Activated CD4-positive, alpha-beta memory T cell treated with anti-CD3 and anti-CD28 coated beads for 36 hours (primary cell): ENCODE results near the gene PTPN7. TPM values are rescaled to one million over a fixed set of nuclear protein-coding genes. Genes with fewer than 3 reads are reported as not detected.
"Not testable (repeated sequence)": the region's sequence is repeated elsewhere in the genome, so short reads cannot be mapped to it uniquely, and the experiment has no call there.

Experiments
- CTCF ChIA-PET: fragments of 350-600 bp; sonication (Branson Sonifier 250); formaldehyde crosslinking; loops from one replicate; lab custom pipeline; 2021; ENCODE audit warnings: antibody characterized with exemption, inconsistent platforms; lab: Charles Lee
- POLR2A ChIA-PET: fragments of 350-600 bp; sonication (Branson Sonifier 250); formaldehyde crosslinking; loops from one replicate; lab custom pipeline; 2021; ENCODE audit warnings: antibody characterized with exemption; lab: Charles Lee
- DNase-seq: peaks from one replicate; pipeline ENCODE4 v3.0.0-alpha.2; 2020
- H3K27ac Mint-ChIP-seq: one replicate; pipeline ENCODE4 v1.8.0; 2021; ENCODE audit warnings: mixed read lengths
- H3K27me3 Mint-ChIP-seq: one replicate; pipeline ENCODE4 v1.8.0; 2021; ENCODE audit warnings: mixed read lengths
- H3K36me3 Mint-ChIP-seq: one replicate; pipeline ENCODE4 v1.8.0; 2021; ENCODE audit warnings: mixed read lengths
- H3K4me1 Mint-ChIP-seq: one replicate; pipeline ENCODE4 v1.8.0; 2021; ENCODE audit warnings: low read depth, mixed read lengths
- H3K4me3 Mint-ChIP-seq: one replicate; pipeline ENCODE4 v1.8.0; 2021; ENCODE audit warnings: mild to moderate bottlenecking, mixed read lengths
- H3K9me3 Mint-ChIP-seq: one replicate; pipeline ENCODE4 v1.8.0; 2021; ENCODE audit warnings: mixed read lengths
- intact Hi-C: fragments of 100-400 bp; cut with micrococcal nuclease; formaldehyde crosslinking; loops from one replicate; pipeline ENCODE4 v1.15.1; 2023
- total RNA-seq, 2 experiments: library from RNA; stranded (reverse); gene quantifications; one replicate each; pipeline ENCODE4 v1.2.3, GENCODE V29; 2021

PTPN7 gene
- total RNA-seq, 2 experiments from 2014 or later: 197 to 199 TPM

- H3K27ac Mint-ChIP-seq: no peak overlapping the region
- DNase-seq: no peak
- ChIA-PET CTCF (interaction anchor here (1.1 to 3.3 kb wide), 6 partner anchors 11 to 19 kb away, joined by 3 to 15 read pairs (median 6); partner anchors contain the start of gene PTPN7), POLR2A (interaction anchor here (1.5 kb wide), 1 partner anchor 14 kb away, joined by 5 read pairs; the partner anchor contains the start of gene PTPN7)
- H3K4me1 Mint-ChIP-seq: peaks cover 6% of the 10 kb centered on the region
- no peak overlapping the region for H3K4me3 Mint-ChIP-seq
- H3K9me3 Mint-ChIP-seq: no peaks in the 10 kb centered on the region
- H3K36me3 Mint-ChIP-seq: no peaks in the 10 kb centered on the region
- no peaks in the 10 kb centered on the region for H3K27me3 Mint-ChIP-seq
- intact Hi-C loops: no loop called here
Measured at GRCh38 chr1:202173993-202174392, 13.6 kb upstream of the PTPN7 start.

- DNase-seq: no peak
- Mint-ChIP-seq H3K4me1 (peaks cover 6% of the 10 kb centered on the region), H3K9me3 (no peaks in the 10 kb centered on the region), H3K27me3 (no peaks in the 10 kb centered on the region), H3K36me3 (no peaks in the 10 kb centered on the region), H3K4me3 (no peak overlapping the region), H3K27ac (no peak overlapping the region)
- intact Hi-C loops: no loop called here
- ChIA-PET CTCF (interaction anchor here (2.3 kb wide), 1 partner anchor 12 kb away, joined by 9 read pairs; the partner anchor contains the start of gene PTPN7), POLR2A (no interaction called here)
Measured at GRCh38 chr1:202172015-202172355, 11.6 kb upstream of the PTPN7 start.

- no peaks in the 10 kb centered on the region for H3K36me3 Mint-ChIP-seq
- no peaks in the 10 kb centered on the region for H3K9me3 Mint-ChIP-seq
- ChIA-PET CTCF (interaction anchor here (1.1 to 2.3 kb wide), 3 partner anchors 9 to 13 kb away, joined by 4 to 9 read pairs (median 7); partner anchors contain the start of gene PTPN7), POLR2A (no interaction called here)
- H3K4me3 Mint-ChIP-seq: no peak overlapping the region
- intact Hi-C loops: no loop called here
- no peaks in the 10 kb centered on the region for H3K27me3 Mint-ChIP-seq
- no peak overlapping the region for H3K27ac Mint-ChIP-seq
- peaks cover 9% of the 10 kb centered on the region for H3K4me1 Mint-ChIP-seq
- no peak for DNase-seq
Measured at GRCh38 chr1:202171292-202172014, 11.1 kb upstream of the PTPN7 start.

- Mint-ChIP-seq H3K27me3 (no peaks in the 10 kb centered on the region), H3K27ac (no peak overlapping the region), H3K4me3 (no peak overlapping the region), H3K9me3 (no peaks in the 10 kb centered on the region), H3K4me1 (peaks cover 17% of the 10 kb centered on the region), H3K36me3 (no peaks in the 10 kb centered on the region)
- POLR2A ChIA-PET: no interaction called here
- intact Hi-C loops: no loop called here
- no peak for DNase-seq
- CTCF ChIA-PET: interaction anchor here (0.6 to 2.3 kb wide), 5 partner anchors 8 to 16 kb away, joined by 3 to 9 read pairs (median 5); partner anchors contain the start of gene PTPN7
Measured at GRCh38 chr1:202170726-202171125, 10.3 kb upstream of the PTPN7 start.

- no peak for DNase-seq
- POLR2A ChIA-PET: no interaction called here
- intact Hi-C loops: loop anchor here (10.0 kb wide), 1 partner anchor 716 kb away; the partner anchor contains the start of gene RABIF
- Mint-ChIP-seq H3K27ac (no peak overlapping the region), H3K4me3 (no peak overlapping the region), H3K4me1 (peaks cover 31% of the 10 kb centered on the region), H3K9me3 (no peaks in the 10 kb centered on the region), H3K36me3 (no peaks in the 10 kb centered on the region), H3K27me3 (no peaks in the 10 kb centered on the region)
- CTCF ChIA-PET: no interaction called here
Measured at GRCh38 chr1:202168861-202169260, 8.5 kb upstream of the PTPN7 start.

- ChIA-PET POLR2A (interaction anchor here (0.9 kb wide), 1 partner anchor 15 kb away, joined by 3 read pairs; no protein-coding TSS in a partner anchor), CTCF (no interaction called here)
- Mint-ChIP-seq H3K9me3 (no peaks in the 10 kb centered on the region), H3K27me3 (no peaks in the 10 kb centered on the region), H3K4me1 (peaks cover 41% of the 10 kb centered on the region), H3K36me3 (no peaks in the 10 kb centered on the region), H3K4me3 (no peak overlapping the region), H3K27ac (no peak overlapping the region)
- no peak for DNase-seq
- intact Hi-C loops: loop anchor here (10.0 kb wide), 1 partner anchor 717 kb away; the partner anchor contains the start of gene RABIF
Measured at GRCh38 chr1:202167708-202168415, 7.5 kb upstream of the PTPN7 start.

GRCh38 chr1:202167054-202167453 is 6.7 kb upstream of the PTPN7 start:
- H3K9me3 Mint-ChIP-seq, H3K27me3 Mint-ChIP-seq, CTCF ChIA-PET, DNase-seq, H3K36me3 Mint-ChIP-seq, H3K27ac Mint-ChIP-seq, H3K4me3 Mint-ChIP-seq: not testable (repeated sequence)
- intact Hi-C loops: loop anchor here (10.0 kb wide), 1 partner anchor 718 kb away; the partner anchor contains the start of gene RABIF
- peaks cover 49% of the 10 kb centered on the region for H3K4me1 Mint-ChIP-seq
- POLR2A ChIA-PET: interaction anchor here (0.9 kb wide), 1 partner anchor 16 kb away, joined by 3 read pairs; no protein-coding TSS in a partner anchor

- intact Hi-C loops: loop anchor here (10.0 kb wide), 1 partner anchor 719 kb away; the partner anchor contains the start of gene RABIF
- Mint-ChIP-seq H3K36me3 (no peaks in the 10 kb centered on the region), H3K4me1 (peaks cover 57% of the 10 kb centered on the region), H3K27ac (peak overlapping the region; percentile 97), H3K9me3 (no peaks in the 10 kb centered on the region), H3K4me3 (peak overlapping the region; percentile 67), H3K27me3 (no peaks in the 10 kb centered on the region)
- peak; percentile 26 for DNase-seq
- ChIA-PET CTCF (interaction anchor here (0.7 to 2.9 kb wide), 5 partner anchors 11 to 178 kb away, joined by 3 to 16 read pairs (median 4); partner anchors contain the start of gene LGR6), POLR2A (interaction anchor here (1.5 to 2.9 kb wide), 2 partner anchors 11 to 176 kb away, joined by 4 to 12 read pairs; partner anchors contain the start of gene UBE2T)
Measured at GRCh38 chr1:202165942-202166843, 5.8 kb upstream of the PTPN7 start.

- peak overlapping the region; percentile 67 for H3K4me3 Mint-ChIP-seq
- H3K27ac Mint-ChIP-seq: peak overlapping the region; percentile 97
- no peaks in the 10 kb centered on the region for H3K9me3 Mint-ChIP-seq
- POLR2A ChIA-PET: interaction anchor here (0.6 to 2.9 kb wide), 4 partner anchors 11 to 656 kb away, joined by 3 to 12 read pairs (median 4); partner anchors contain the start of gene UBE2T
- intact Hi-C loops: loop anchor here (10.0 kb wide), 1 partner anchor 719 kb away; the partner anchor contains the start of gene RABIF
- H3K4me1 Mint-ChIP-seq: peaks cover 58% of the 10 kb centered on the region
- CTCF ChIA-PET: interaction anchor here (0.7 to 2.9 kb wide), 6 partner anchors 10 to 179 kb away, joined by 3 to 16 read pairs (median 4); partner anchors contain the start of gene LGR6
- H3K36me3 Mint-ChIP-seq: peaks cover under 1% of the 10 kb centered on the region
- DNase-seq: peak; percentile 78
- H3K27me3 Mint-ChIP-seq: no peaks in the 10 kb centered on the region
Measured at GRCh38 chr1:202165267-202165941, 5.0 kb upstream of the PTPN7 start.

GRCh38 chr1:202164271-202165037 is 4.1 kb upstream of the PTPN7 start:
- CTCF ChIA-PET: interaction anchor here (1.2 to 5.0 kb wide), 5 partner anchors 9 to 180 kb away, joined by 3 to 50 read pairs (median 5); partner anchors contain the start of gene LGR6
- peak overlapping the region; percentile 67 for H3K4me3 Mint-ChIP-seq
- DNase-seq: peak; percentile 87
- POLR2A ChIA-PET: interaction anchor here (0.5 to 2.9 kb wide), 5 partner anchors 10 to 856 kb away, joined by 3 to 12 read pairs (median 4); partner anchors contain the start of gene UBE2T
- H3K4me1 Mint-ChIP-seq: peaks cover 57% of the 10 kb centered on the region
- intact Hi-C loops: loop anchor here (5.0 to 10.0 kb wide), 2 partner anchors 648 to 720 kb away; partner anchors contain the start of genes PCAT6 and RABIF
- H3K27me3 Mint-ChIP-seq: no peaks in the 10 kb centered on the region
- H3K27ac Mint-ChIP-seq: peak overlapping the region; percentile 97
- peaks cover 7% of the 10 kb centered on the region for H3K36me3 Mint-ChIP-seq
- H3K9me3 Mint-ChIP-seq: no peaks in the 10 kb centered on the region
